DND-41 (cell line): ENCODE results near the gene PC.

Source experiments
- ATAC-seq: fragments of 200-7000 bp; cut with Tn5 transposase; 3 replicates; pipeline ENCODE4 v1.9.1; 2021; ENCODE audit warnings: low read depth; ENCODE audit not compliant: insufficient read depth
- DNase-seq: peaks from one replicate; pipeline ENCODE4 v3.0.0-alpha.2; 2020
- H2AFZ ChIP-seq: 2 replicates; pipeline ENCODE4 v1.6.0; 2012; ENCODE audit warnings: low read depth, low read length
- H3K27ac ChIP-seq: 2 replicates; pipeline ENCODE4 v1.5.1; 2012; ENCODE audit warnings: low read length, inconsistent platforms
- H3K27me3 ChIP-seq: fragments of 200-600 bp; sonication (generic); 2 replicates; pipeline ENCODE4 v1.6.0; 2012; ENCODE audit warnings: low read length, mild to moderate bottlenecking, inconsistent platforms; ENCODE audit not compliant: insufficient read depth, poor library complexity
- H3K36me3 ChIP-seq: 2 replicates; pipeline ENCODE4 v1.5.1; 2012; ENCODE audit warnings: low read length, inconsistent platforms; ENCODE audit not compliant: insufficient read depth
- H3K4me1 ChIP-seq: 2 replicates; pipeline ENCODE4 v1.5.1; 2012; ENCODE audit warnings: mild to moderate bottlenecking, low read length; ENCODE audit not compliant: insufficient read depth
- H3K4me2 ChIP-seq: 2 replicates; pipeline ENCODE4 v1.6.0; 2012; ENCODE audit warnings: mild to moderate bottlenecking, moderate library complexity, low read length, inconsistent platforms; ENCODE audit not compliant: insufficient read depth
- H3K4me3 ChIP-seq, 2 experiments: fragments of 200-600 bp in 1 of 2; shearing (Covaris generic) in 1 of 2; 2 replicates each; pipeline ENCODE4 v1.5.1; 2012 to 2016; ENCODE audit warnings: inconsistent platforms in 2 of 2, low read length in 2 of 2, mild to moderate bottlenecking in 2 of 2, low read depth in 1 of 2, moderate library complexity in 1 of 2
- H3K79me2 ChIP-seq: 2 replicates; pipeline ENCODE4 v1.6.0; 2012; ENCODE audit warnings: low read length, inconsistent platforms; ENCODE audit not compliant: insufficient read depth
- H3K9ac ChIP-seq: 2 replicates; pipeline ENCODE4 v1.6.0; 2012; ENCODE audit warnings: low read depth, mild to moderate bottlenecking, inconsistent platforms, low read length, moderate library complexity
- H3K9me3 ChIP-seq: 2 replicates; pipeline ENCODE4 v1.5.1; 2012; ENCODE audit warnings: low read length, moderate library complexity, mild to moderate bottlenecking, inconsistent platforms; ENCODE audit not compliant: insufficient read depth, severe bottlenecking
- H4K20me1 ChIP-seq: 2 replicates; pipeline ENCODE4 v1.6.0; 2012; ENCODE audit warnings: low read length; ENCODE audit not compliant: insufficient read depth
- CTCF ChIP-seq: IDR thresholded peaks from 2 replicates; pipeline ENCODE4 v1.5.1; 2012; ENCODE audit warnings: borderline replicate concordance, low read length, moderate library complexity, mild to moderate bottlenecking; ENCODE audit not compliant: poor library complexity, severe bottlenecking; ENCODE audit errors: extremely low read depth
- EZH2 ChIP-seq: IDR thresholded peaks from 3 replicates; pipeline ENCODE4 v1.6.1; 2012; ENCODE audit warnings: borderline replicate concordance, low read depth, mild to moderate bottlenecking, moderate library complexity, low read length, inconsistent platforms; ENCODE audit not compliant: severe bottlenecking

PC gene

GRCh38 chr11:66974724-66975404 is 16.7 kb upstream of the PC start, which contains the start of gene C11orf86:
Gene C11orf86, plus strand, starts transcription at chr11:66975304. Its CDS starts 59 bp downstream, at chr11:66975363.
- Histone ChIP-seq H3K9ac (no peak within 1 kb of the TSS), H3K4me3 (no peak within 1 kb of the TSS), H3K27ac (no peak within 1 kb of the TSS), H3K4me2 (no peak within 1 kb of the TSS), H2AFZ (no peak within 1 kb of the TSS), H3K27me3 (no peaks in the 10 kb centered on the region), H3K79me2 (no peaks in the 10 kb centered on the region), H3K9me3 (no peaks in the 10 kb centered on the region), H4K20me1 (peaks cover 7% of the 10 kb centered on the region; the same call in 1 of the 2 replicates), H3K4me1 (no peaks in the 10 kb centered on the region), H3K36me3 (no peaks in the 10 kb centered on the region)
- no peak for ATAC-seq
- TF ChIP-seq EZH2 (no peak), CTCF (no peak)
- DNase-seq = no peak

GRCh38 chr11:66973956-66974580 is 15.9 kb upstream of the PC start:
- Histone ChIP-seq H3K4me3 (no peak overlapping the region), H3K9ac (no peak overlapping the region), H3K4me2 (no peak overlapping the region), H3K36me3 (no peaks in the 10 kb centered on the region), H3K27ac (no peak overlapping the region), H2AFZ (no peak overlapping the region), H3K79me2 (no peaks in the 10 kb centered on the region), H3K9me3 (no peaks in the 10 kb centered on the region), H4K20me1 (peaks cover 7% of the 10 kb centered on the region; the same call in 1 of the 2 replicates), H3K4me1 (no peaks in the 10 kb centered on the region), H3K27me3 (no peaks in the 10 kb centered on the region)
- no peak for DNase-seq
- no peak for TF ChIP-seq EZH2
- TF ChIP-seq CTCF = no peak
- no peak for ATAC-seq

- DNase-seq (no peak), ATAC-seq (no peak)
- Histone ChIP-seq H3K79me2 (no peaks in the 10 kb centered on the region), H2AFZ (no peak overlapping the region), H3K4me1 (0 out of 2 replicates have a peak, but pooled peaks cover 3% of the 10 kb centered on the region), H3K27me3 (no peaks in the 10 kb centered on the region), H3K27ac (no peak overlapping the region), H3K9me3 (no peaks in the 10 kb centered on the region), H4K20me1 (peaks cover 7% of the 10 kb centered on the region; the same call in 1 of the 2 replicates), H3K4me2 (no peak overlapping the region), H3K9ac (no peak overlapping the region), H3K36me3 (no peaks in the 10 kb centered on the region), H3K4me3 (no peak overlapping the region)
- no peak for TF ChIP-seq EZH2
- no peak for TF ChIP-seq CTCF
Measured at GRCh38 chr11:66971488-66971887, 13.3 kb upstream of the PC start.
